H1 (cell line): ENCODE measurements around the gene TLNRD1. TPM values are rescaled to one million over a fixed set of nuclear protein-coding genes. Genes with fewer than 3 reads are reported as not detected.

ENCODE experiments used
- CTCF ChIA-PET: fragments of 300-600 bp; sonication (Branson Sonifier 250); formaldehyde crosslinking; loops from one replicate; lab custom pipeline; 2021; ENCODE audit not compliant: partially characterized antibody; lab: Charles Lee
- POLR2A ChIA-PET: fragments of 300-600 bp; sonication (Branson Sonifier 250); formaldehyde crosslinking; loops from one replicate; lab custom pipeline; 2021; ENCODE audit warnings: inconsistent platforms; ENCODE audit not compliant: partially characterized antibody; lab: Charles Lee
- DNase-seq, 2 experiments: peaks; one replicate each; pipeline versions ENCODE4 v3.0.0 to v3.0.0-alpha.2; 2010 to 2022; ENCODE audit warnings: low spot score in 2 of 2, low read depth in 1 of 2, mixed read lengths in 1 of 2
- FAIRE-seq: peaks from 2 replicates; lab custom pipeline; 2011; peaks lifted over from hg19 to GRCh38; lab: Jason Lieb, UNC
- H2AFZ ChIP-seq: 2 replicates; pipeline ENCODE4 v1.8.1; 2012; ENCODE audit warnings: low read length, inconsistent platforms
- H2AK5ac ChIP-seq: 2 replicates; pipeline ENCODE4 v1.6.1; 2013; ENCODE audit warnings: low read depth, low read length
- H2BK120ac ChIP-seq: replicated peaks from 2 replicates; pipeline ENCODE3; 2013; ENCODE audit warnings: low read depth, low read length, inconsistent platforms
- H2BK12ac ChIP-seq: 2 replicates; pipeline ENCODE4 v1.6.1; 2013; ENCODE audit warnings: low read depth, low read length
- H2BK15ac ChIP-seq: 2 replicates; pipeline ENCODE4 v1.6.1; 2013; ENCODE audit warnings: low read length
- H2BK20ac ChIP-seq: 2 replicates; pipeline ENCODE4 v1.6.1; 2013; ENCODE audit warnings: low read length
- H2BK5ac ChIP-seq: 2 replicates; pipeline ENCODE4 v1.6.1; 2013; ENCODE audit warnings: low read depth, low read length
- H3K14ac ChIP-seq: 2 replicates; pipeline ENCODE4 v1.6.1; 2013; ENCODE audit warnings: inconsistent platforms; ENCODE audit not compliant: insufficient read length
- H3K18ac ChIP-seq: 2 replicates; pipeline ENCODE4 v1.6.1; 2013; ENCODE audit warnings: low read length; ENCODE audit errors: extremely low read depth
- H3K23ac ChIP-seq: 2 replicates; pipeline ENCODE4 v1.6.1; 2013; ENCODE audit warnings: inconsistent platforms; ENCODE audit not compliant: insufficient read length
- H3K23me2 ChIP-seq: 2 replicates; pipeline ENCODE4 v1.6.1; 2013; ENCODE audit warnings: low read depth, low read length
- H3K27ac ChIP-seq: 2 replicates; pipeline ENCODE4 v1.6.1; 2011; ENCODE audit warnings: low read depth, low read length, inconsistent platforms
- H3K27me3 ChIP-seq, 4 experiments: replicated peaks in 1 of 4; 1 replicate in 1 of 4; 2 replicates in 3 of 4; pipeline versions ENCODE4 v1.6.1 to v1.8.1; 2011 to 2013; ENCODE audit warnings: low read length in 3 of 4, mild to moderate bottlenecking in 3 of 4, inconsistent platforms in 2 of 4, mixed read lengths in 2 of 4, moderate library complexity in 1 of 4; ENCODE audit not compliant: control insufficient read depth in 3 of 4, insufficient read depth in 3 of 4; ENCODE audit errors: extremely low read depth in 1 of 4
- H3K36me3 ChIP-seq, 4 experiments: 2 replicates each; pipeline versions ENCODE4 v1.6.1 to v1.8.1; 2011 to 2013; ENCODE audit warnings: mild to moderate bottlenecking in 4 of 4, low read length in 3 of 4, moderate library complexity in 2 of 4, control low read depth in 1 of 4, inconsistent platforms in 1 of 4; ENCODE audit not compliant: insufficient read depth in 4 of 4, control insufficient read depth in 2 of 4
- H3K4ac ChIP-seq: replicated peaks from 2 replicates; pipeline ENCODE3; 2013; ENCODE audit warnings: low read length, low read depth, mixed read lengths, inconsistent platforms; ENCODE audit not compliant: insufficient read length
- H3K4me1 ChIP-seq, 4 experiments: replicated peaks in 1 of 4; 1 replicate in 1 of 4; 2 replicates in 3 of 4; pipeline versions ENCODE4 v1.6.1 to v1.8.1; 2011 to 2013; ENCODE audit warnings: low read length in 3 of 4, inconsistent platforms in 2 of 4, mixed read lengths in 1 of 4; ENCODE audit not compliant: insufficient read depth in 4 of 4, control insufficient read depth in 3 of 4
- H3K4me2 ChIP-seq, 2 experiments: 2 replicates each; pipeline versions ENCODE4 v1.6.1 to v1.8.1; 2011 to 2013; ENCODE audit warnings: low read depth in 2 of 2, low read length in 2 of 2, control low read depth in 1 of 2, inconsistent platforms in 1 of 2, mild to moderate bottlenecking in 1 of 2; ENCODE audit not compliant: insufficient read depth in 1 of 2
- H3K4me3 ChIP-seq, 4 experiments: fragments of 200-600, 300-600 bp in 1 of 4; sonication (generic), shearing (Covaris generic), sonication (Bioruptor Twin) in 1 of 4; 2 replicates each; pipeline versions ENCODE4 v1.5.1 to v1.8.1; 2011 to 2016; ENCODE audit warnings: low read length in 4 of 4, low read depth in 3 of 4, control low read depth in 2 of 4, inconsistent platforms in 2 of 4, mild to moderate bottlenecking in 2 of 4, mixed read lengths in 1 of 4, moderate library complexity in 1 of 4; ENCODE audit not compliant: insufficient read depth in 2 of 4; ENCODE audit errors: extremely low read depth in 1 of 4
- H3K56ac ChIP-seq: replicated peaks from 2 replicates; pipeline ENCODE3; 2013; ENCODE audit warnings: low read depth, mild to moderate bottlenecking, mixed read lengths, low read length, inconsistent platforms; ENCODE audit not compliant: insufficient read length
- H3K79me1 ChIP-seq: 2 replicates; pipeline ENCODE4 v1.6.1; 2013; ENCODE audit warnings: low read depth, low read length, control low read depth
- H3K79me2 ChIP-seq, 2 experiments: 2 replicates each; pipeline versions ENCODE4 v1.6.1 to v1.8.1; 2012 to 2013; ENCODE audit warnings: low read length in 2 of 2, mild to moderate bottlenecking in 2 of 2, inconsistent platforms in 1 of 2; ENCODE audit not compliant: insufficient read depth in 2 of 2, control insufficient read depth in 1 of 2
- H3K9ac ChIP-seq, 4 experiments: replicated peaks in 1 of 4; 1 replicate in 1 of 4; 2 replicates in 3 of 4; pipeline versions ENCODE4 v1.6.1 to v1.8.1; 2011 to 2013; ENCODE audit warnings: low read depth in 3 of 4, low read length in 3 of 4, control low read depth in 2 of 4, mild to moderate bottlenecking in 2 of 4, moderate library complexity in 2 of 4, inconsistent platforms in 1 of 4; ENCODE audit errors: extremely low read depth in 1 of 4
- H3K9me3 ChIP-seq, 2 experiments: 2 replicates each; pipeline versions ENCODE4 v1.6.1 to v1.8.1; 2012 to 2013; ENCODE audit warnings: mild to moderate bottlenecking in 2 of 2, moderate library complexity in 2 of 2, control low read depth in 1 of 2, inconsistent platforms in 1 of 2, low read depth in 1 of 2, low read length in 1 of 2, mixed read lengths in 1 of 2; ENCODE audit not compliant: insufficient read depth in 2 of 2
- H4K20me1 ChIP-seq, 2 experiments: replicated peaks in 1 of 2; 2 replicates each; pipeline versions ENCODE3 to v1.8.1; 2011 to 2013; ENCODE audit warnings: inconsistent platforms in 2 of 2, low read length in 2 of 2, mild to moderate bottlenecking in 1 of 2; ENCODE audit not compliant: insufficient read depth in 2 of 2, control insufficient read depth in 1 of 2
- H4K5ac ChIP-seq: 2 replicates; pipeline ENCODE4 v1.6.1; 2013; ENCODE audit warnings: low read length, low read depth, mixed read lengths, inconsistent platforms; ENCODE audit not compliant: insufficient read length
- H4K8ac ChIP-seq: 2 replicates; pipeline ENCODE4 v1.8.0; 2013; ENCODE audit warnings: mild to moderate bottlenecking, moderate library complexity, low read length, inconsistent platforms; ENCODE audit not compliant: insufficient read depth; ENCODE audit errors: extremely low read depth
- H4K91ac ChIP-seq: replicated peaks from 2 replicates; pipeline ENCODE3; 2013; ENCODE audit warnings: low read length, mixed read lengths, inconsistent platforms; ENCODE audit not compliant: insufficient read length
- CHD2 ChIP-seq: IDR thresholded peaks from 2 replicates; pipeline ENCODE4 v1.6.1; 2012; ENCODE audit warnings: low read length, improper control_type of control experiment
- CTCF ChIP-seq, 3 experiments: IDR thresholded peaks; 1 replicate in 2 of 3; 2 replicates in 1 of 3; pipeline versions ENCODE4 v1.5.1 to v1.6.1; 2011; ENCODE audit warnings: low read length in 3 of 3, mild to moderate bottlenecking in 3 of 3, inconsistent platforms in 2 of 3, low read depth in 1 of 3, moderate library complexity in 1 of 3; ENCODE audit not compliant: insufficient read depth in 1 of 3; ENCODE audit errors: control extremely low read depth in 1 of 3
- EP300 ChIP-seq, 2 experiments: IDR thresholded peaks; 1 replicate in 1 of 2; 2 replicates in 1 of 2; pipeline ENCODE4 v1.6.1; 2011 to 2012; ENCODE audit warnings: low read depth in 2 of 2, low read length in 2 of 2, mild to moderate bottlenecking in 2 of 2, borderline replicate concordance in 1 of 2, inconsistent platforms in 1 of 2, moderate library complexity in 1 of 2
- JUND ChIP-seq: IDR thresholded peaks from 2 replicates; pipeline ENCODE4 v1.6.1; 2011; ENCODE audit warnings: mild to moderate bottlenecking, improper control_type of control experiment, low read length
- MAX ChIP-seq: IDR thresholded peaks from 2 replicates; pipeline ENCODE4 v1.6.1; 2012; ENCODE audit warnings: inconsistent platforms
- NRF1 ChIP-seq: IDR thresholded peaks from 2 replicates; pipeline ENCODE4 v1.6.1; 2011; ENCODE audit warnings: mild to moderate bottlenecking, low read depth, low read length, improper control_type of control experiment
- RAD21 ChIP-seq, 2 experiments: IDR thresholded peaks in 1 of 2; conservative IDR thresholded peaks in 1 of 2; 2 replicates each; pipeline ENCODE4 v1.6.1; 2011; ENCODE audit warnings: low read depth in 2 of 2, low read length in 2 of 2, improper control_type of control experiment in 1 of 2, inconsistent platforms in 1 of 2, mild to moderate bottlenecking in 1 of 2, moderate library complexity in 1 of 2
- RBBP5 ChIP-seq: IDR thresholded peaks from 2 replicates; pipeline ENCODE4 v1.7.1; 2012; ENCODE audit warnings: low read depth, mild to moderate bottlenecking, inconsistent platforms, low read length, moderate library complexity, borderline replicate concordance
- SP4 ChIP-seq: IDR thresholded peaks from 2 replicates; pipeline ENCODE4 v1.6.1; 2012; ENCODE audit warnings: low read length, inconsistent platforms
- TAF7 ChIP-seq: optimal IDR thresholded peaks from 2 replicates; pipeline ENCODE3; 2011; ENCODE audit warnings: low read depth, mild to moderate bottlenecking, inconsistent platforms, low read length, moderate library complexity, borderline replicate concordance
- WGBS, 2 experiments: shearing (Covaris generic) in 1 of 2; methylation state at CpG; one replicate each; pipeline versions ENCODE4 v1.1.6 to v1.1.7; 2013 to 2015; ENCODE audit warnings: low lambda C conversion rate in 2 of 2, mixed read lengths in 2 of 2, inconsistent platforms in 1 of 2, low coverage in 1 of 2, missing lambda C conversion rate in 1 of 2; ENCODE audit not compliant: insufficient replicate concordance in 2 of 2, insufficient coverage in 1 of 2, insufficient read length in 1 of 2; ENCODE audit errors: extremely low coverage in 1 of 2, missing lambda C conversion rate in 1 of 2; 5-methylcytosine and 5-hydroxymethylcytosine counted together
- polyA plus RNA-seq, 7 experiments: library from polyadenylated mRNA; depleted of rRNA in 3 of 7; stranded (reverse) in 5 of 7; unstranded in 2 of 7; fragments of >200 nt in 5 of 7; fragments of 200-250 nt in 2 of 7; gene quantifications; 1 replicate in 5 of 7; 2 replicates in 1 of 7; 4 replicates in 1 of 7; pipeline versions ENCODE4 v1.2.1 to v1.2.3, GENCODE V29; 2011 to 2013; ENCODE audit warnings: missing spikeins in 2 of 7, mixed read lengths in 2 of 7
- total RNA-seq: library from RNA; stranded (reverse); fragmentation: NEBNext Ultra II Directional; extraction: Animal tissue kit (Norgen Biotek cat#: 25700); gene quantifications from 2 replicates; pipeline ENCODE4 v1.2.1, GENCODE V29; 2021

Gene TLNRD1
- total and polyA plus RNA-seq, 2 of the 8 experiments (the other 6 are each of a cell fraction or from before 2014, with no cell fraction given) = 12.2 to 20.5 TPM

- Histone ChIP-seq H3K4ac (no peak overlapping the region), H2BK12ac (no peak overlapping the region), H2BK120ac (no peak overlapping the region), H2BK15ac (no peak overlapping the region), H3K27ac (no peak overlapping the region), H3K23me2 (peaks cover 6% of the 10 kb centered on the region; the same call in 1 of the 2 replicates), H2BK20ac (no peak overlapping the region), H3K56ac (no peak overlapping the region), H4K8ac (no peak overlapping the region), H2AFZ (no peak overlapping the region), H3K23ac (no peak overlapping the region), H3K27me3 (no peaks in the 10 kb centered on the region), H4K5ac (no peak overlapping the region), H3K9me3 (no peaks in the 10 kb centered on the region), H3K79me1 (no peaks in the 10 kb centered on the region), H3K36me3 (no peaks in the 10 kb centered on the region), H2BK5ac (no peak overlapping the region), H3K14ac (no peak overlapping the region), H3K79me2 (no peaks in the 10 kb centered on the region), H3K9ac (no peak overlapping the region), H3K4me2 (no peak overlapping the region), H4K91ac (no peak overlapping the region), H3K4me1 (no peaks in the 10 kb centered on the region), H3K18ac (no peak overlapping the region), H4K20me1 (no peaks in the 10 kb centered on the region), H2AK5ac (no peak overlapping the region), H3K4me3 (no peak overlapping the region)
- ChIA-PET POLR2A (no interaction called here), CTCF (interaction anchor here (0.6 to 1.4 kb wide), 4 partner anchors 17 to 234 kb away, joined by 3 read pairs; no protein-coding TSS in a partner anchor)
- WGBS, 2 experiments = 86% methylated on average over 1 of the region's 1 CpG; no CpG with 5 or more reads in 1 of the 2 experiments
- TF ChIP-seq JUND (0 out of 2 replicates have a peak, but pooled peaks have one; percentile 6), EP300 (IDR thresholded peaks at IDR 0.05; ENCODE audit: borderline replicate concordance in 1 of 2, low read depth in 2 of 2, low read length in 2 of 2) (no peak), MAX (peak; percentile 47), RBBP5 (no peak), RAD21 (IDR thresholded peaks at IDR 0.05 in 1 of 2, conservative IDR thresholded peaks at IDR 0.05 in 1 of 2; ENCODE audit: low read depth in 2 of 2, low read length in 2 of 2) (peak; percentile 84 to 86), CHD2 (0 out of 2 replicates have a peak, but pooled peaks have one; percentile 17), TAF7 (no peak), SP4 (no peak), CTCF (IDR thresholded peaks at IDR 0.05; ENCODE audit: control extremely low read depth in 1 of 3, insufficient read depth in 1 of 3, low read depth in 1 of 3, low read length in 3 of 3) (peak; percentile 18 to 91 (median 77)), NRF1 (no peak)
- no peak for DNase-seq
- peak; percentile 77 for FAIRE-seq
These were observed 4.5 kb upstream of the TLNRD1 start for GRCh38 chr15:80996247-80996646.
